Upper lobe of left lung (tissue), 6 donors: ENCODE results near the gene CEBPE. TPM values are rescaled to one million over a fixed set of nuclear protein-coding genes. Genes with fewer than 3 reads are reported as not detected.

Experiments
- ATAC-seq, 2 donors: fragments of 200-7000 bp; cut with Tn5 transposase; one replicate each; pipeline ENCODE4 v1.9.1; 2022; ENCODE audit warnings: mild to moderate bottlenecking in 2 of 2, moderate library complexity in 2 of 2; ENCODE audit not compliant: low FRiP score in 2 of 2
- DNase-seq, 2 donors: peaks; one replicate each; pipeline ENCODE4 v3.0.0-alpha.2; 2019 to 2020
- H3K27ac ChIP-seq, 4 donors: fragments of 200-600 bp; sonication (generic); one replicate each; pipeline ENCODE4 v1.5.1; 2016 to 2019
- H3K27me3 ChIP-seq, 4 donors: fragments of 200-600 bp; sonication (generic); one replicate each; pipeline ENCODE4 v1.5.1; 2017 to 2019
- H3K36me3 ChIP-seq, 4 donors: fragments of 200-600 bp; sonication (generic); one replicate each; pipeline ENCODE4 v1.5.1; 2016 to 2019
- H3K4me1 ChIP-seq, 4 donors: fragments of 200-600 bp; sonication (generic); one replicate each; pipeline ENCODE4 v1.5.1; 2018 to 2019
- H3K4me3 ChIP-seq, 4 donors: fragments of 200-600 bp; sonication (generic); one replicate each; pipeline ENCODE4 v1.5.1; 2017 to 2019; ENCODE audit warnings: mild to moderate bottlenecking in 2 of 4, moderate library complexity in 1 of 4
- H3K9me3 ChIP-seq, 4 donors: fragments of 200-600 bp; sonication (generic); one replicate each; pipeline ENCODE4 v1.5.1; 2018 to 2019
- EP300 ChIP-seq, 4 donors: sonication (generic); formaldehyde crosslinking; IDR thresholded peaks; one replicate each; pipeline ENCODE4 v1.5.1; 2017; ENCODE audit warnings: antibody characterized with exemption in 4 of 4, control low read depth in 2 of 4
- POLR2A ChIP-seq, 4 donors: fragments of 450-650 bp; IDR thresholded peaks; one replicate each; pipeline ENCODE4 v1.5.1; 2016 to 2017; ENCODE audit warnings: antibody characterized with exemption in 4 of 4, mild to moderate bottlenecking in 2 of 4
- POLR2AphosphoS5 ChIP-seq, 2 donors: sonication (generic); formaldehyde crosslinking; IDR thresholded peaks; one replicate each; pipeline ENCODE4 v1.5.1; 2017; ENCODE audit warnings: antibody characterized with exemption in 2 of 2
- WGBS, 2 donors: methylation state at CpG; one replicate each; pipeline ENCODE4 v1.1.5; 2017 to 2018; 5-methylcytosine and 5-hydroxymethylcytosine counted together
- total RNA-seq, 6 donors: library from RNA; depleted of rRNA in 4 of 6; stranded (reverse); fragments of >200 nt in 4 of 6; gene quantifications; one replicate each; pipeline versions ENCODE4 v1.1.0 to v1.2.1, GENCODE V29; 2016 to 2021
- TF ChIP-seq, protein P1 (sequence below), 6 experiments: fragments of 450-650 bp in 4 of 6; fragments of 200-600 bp in 2 of 6; sonication (generic) in 2 of 6; IDR thresholded peaks; one replicate each; pipeline ENCODE4 v1.5.1; 2016 to 2019; ENCODE audit warnings: antibody characterized with exemption in 6 of 6
- donor health status: DM: no; HTN: no; CAD: no; lungs with moderate emphysema.
- donor health status: DM: no; HTN: yes; CAD: no; lungs with severe emphysema.

Gene CEBPE
- total RNA-seq, 6 donors from 2014 or later: 0.31 to 0.77 TPM; not detected in 4

DNA sequence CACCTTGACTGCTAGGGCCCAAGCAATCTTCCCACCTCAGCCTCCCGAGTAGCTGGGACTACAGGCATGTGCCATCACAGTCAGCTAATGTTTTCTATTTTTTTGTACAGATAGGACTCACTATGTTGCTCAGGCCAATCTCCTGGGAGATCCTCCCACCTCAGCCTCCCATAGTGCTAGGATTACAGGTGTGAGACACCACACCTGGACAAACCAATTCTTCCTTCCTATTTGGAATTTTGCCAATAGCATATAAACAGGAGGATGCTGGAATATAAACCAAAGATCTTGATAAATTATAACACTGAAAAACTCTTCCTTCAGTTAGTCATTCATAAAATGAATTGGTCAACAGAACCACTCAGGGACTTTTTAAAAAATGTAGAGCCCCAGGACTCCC is 32.5 kb downstream of the CEBPE start:
- TF ChIP-seq, protein P1, sequence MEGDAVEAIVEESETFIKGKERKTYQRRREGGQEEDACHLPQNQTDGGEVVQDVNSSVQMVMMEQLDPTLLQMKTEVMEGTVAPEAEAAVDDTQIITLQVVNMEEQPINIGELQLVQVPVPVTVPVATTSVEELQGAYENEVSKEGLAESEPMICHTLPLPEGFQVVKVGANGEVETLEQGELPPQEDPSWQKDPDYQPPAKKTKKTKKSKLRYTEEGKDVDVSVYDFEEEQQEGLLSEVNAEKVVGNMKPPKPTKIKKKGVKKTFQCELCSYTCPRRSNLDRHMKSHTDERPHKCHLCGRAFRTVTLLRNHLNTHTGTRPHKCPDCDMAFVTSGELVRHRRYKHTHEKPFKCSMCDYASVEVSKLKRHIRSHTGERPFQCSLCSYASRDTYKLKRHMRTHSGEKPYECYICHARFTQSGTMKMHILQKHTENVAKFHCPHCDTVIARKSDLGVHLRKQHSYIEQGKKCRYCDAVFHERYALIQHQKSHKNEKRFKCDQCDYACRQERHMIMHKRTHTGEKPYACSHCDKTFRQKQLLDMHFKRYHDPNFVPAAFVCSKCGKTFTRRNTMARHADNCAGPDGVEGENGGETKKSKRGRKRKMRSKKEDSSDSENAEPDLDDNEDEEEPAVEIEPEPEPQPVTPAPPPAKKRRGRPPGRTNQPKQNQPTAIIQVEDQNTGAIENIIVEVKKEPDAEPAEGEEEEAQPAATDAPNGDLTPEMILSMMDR (IDR thresholded peaks at IDR 0.05): no peak
- TF ChIP-seq POLR2AphosphoS5 (IDR thresholded peaks at IDR 0.05) (no peak), EP300 (IDR thresholded peaks at IDR 0.05) (no peak), POLR2A (IDR thresholded peaks at IDR 0.05) (no peak)
- H3K36me3 ChIP-seq: peaks cover 38 to 100% (median 84%) of the 10 kb centered on the region in 4 donors
- H3K27me3 ChIP-seq: no peaks in the 10 kb centered on the region
- DNase-seq (no peak), ATAC-seq (no peak)
- H3K4me3 ChIP-seq: no peak overlapping the region
- H3K4me1 ChIP-seq: peaks cover 5 to 22% (median 15%) of the 10 kb centered on the region in 4 donors
- no peaks in the 10 kb centered on the region for H3K9me3 ChIP-seq
- WGBS, 2 donors: 89 to 96% methylated on average over 1 of the region's 1 CpG
- no peak overlapping the region for H3K27ac ChIP-seq

DNA sequence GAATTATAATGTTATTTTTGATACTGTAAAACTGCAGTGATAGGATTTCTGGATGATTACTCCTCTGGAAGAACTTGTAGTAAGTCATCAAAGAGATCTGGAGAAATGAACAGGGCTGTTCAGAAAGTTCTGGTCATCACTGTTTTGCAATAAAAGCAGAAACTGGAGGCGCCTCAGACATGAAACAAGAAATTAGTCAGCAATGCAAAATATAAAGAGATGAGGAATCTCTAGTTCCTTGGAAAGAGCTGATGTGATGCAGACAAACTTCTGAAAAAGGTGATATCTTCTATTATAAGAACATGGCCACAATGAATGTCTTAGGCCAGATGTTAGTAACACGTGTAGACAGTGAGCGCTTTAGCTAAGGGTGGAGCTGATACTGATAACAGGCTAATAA is 33.6 kb downstream of the CEBPE start:
- peaks cover 49 to 100% (median 90%) of the 10 kb centered on the region in 4 donors for H3K36me3 ChIP-seq
- ATAC-seq: no peak
- 72 to 74% methylated on average over 3 of the region's 3 CpGs for WGBS, 2 donors

DNA sequence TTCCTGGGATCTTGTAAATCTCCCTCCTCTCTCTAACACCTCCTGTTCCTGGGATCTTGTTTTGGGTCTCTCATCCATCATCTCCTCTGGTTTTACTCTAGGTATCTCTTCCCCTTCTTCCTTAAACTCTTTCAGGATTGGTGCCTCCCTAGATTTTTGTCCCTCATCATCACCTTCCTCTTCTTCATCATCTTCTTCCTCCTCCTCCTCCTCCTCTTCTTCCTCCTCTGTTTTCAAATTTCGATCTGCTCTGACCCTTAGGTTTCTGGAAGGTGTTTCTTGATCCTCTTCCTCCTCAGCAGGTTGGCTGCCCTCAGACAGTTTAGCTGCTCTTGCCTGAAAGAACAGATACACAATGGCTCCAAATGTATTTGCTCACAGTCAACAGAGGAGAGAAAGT is 38.6 kb downstream of the CEBPE start:
- H3K4me3 ChIP-seq: no peak overlapping the region
- ATAC-seq: no peak
- no peaks in the 10 kb centered on the region for H3K27me3 ChIP-seq
- DNase-seq: no peak
- 58 to 83% methylated on average over 1 of the region's 1 CpG for WGBS, 2 donors
- H3K9me3 ChIP-seq: no peaks in the 10 kb centered on the region
- no peak for TF ChIP-seq POLR2AphosphoS5 (IDR thresholded peaks at IDR 0.05)
- TF ChIP-seq EP300 (IDR thresholded peaks at IDR 0.05): no peak
- TF ChIP-seq, protein P1 (IDR thresholded peaks at IDR 0.05): no peak
- no peak for TF ChIP-seq POLR2A (IDR thresholded peaks at IDR 0.05)
- peak overlapping the region in 1 of 4 donors; percentile 17 for H3K27ac ChIP-seq
- H3K4me1 ChIP-seq: peaks cover under 1 to 8% (median 4%) of the 10 kb centered on the region in 4 donors
- H3K36me3 ChIP-seq: peaks cover 57 to 100% (median 87%) of the 10 kb centered on the region in 4 donors

More for the DNA sequence above, 33.6 kb downstream of the CEBPE start:
- TF ChIP-seq POLR2A (IDR thresholded peaks at IDR 0.05) (no peak), POLR2AphosphoS5 (IDR thresholded peaks at IDR 0.05) (no peak), EP300 (IDR thresholded peaks at IDR 0.05) (no peak)
- TF ChIP-seq, protein P1 (IDR thresholded peaks at IDR 0.05): no peak
- no peak overlapping the region for H3K27ac ChIP-seq
- H3K9me3 ChIP-seq: no peaks in the 10 kb centered on the region
- H3K4me1 ChIP-seq: peaks cover 5 to 11% (median 9%) of the 10 kb centered on the region in 4 donors
- no peak overlapping the region for H3K4me3 ChIP-seq
- no peaks in the 10 kb centered on the region for H3K27me3 ChIP-seq
- DNase-seq: no peak

DNA sequence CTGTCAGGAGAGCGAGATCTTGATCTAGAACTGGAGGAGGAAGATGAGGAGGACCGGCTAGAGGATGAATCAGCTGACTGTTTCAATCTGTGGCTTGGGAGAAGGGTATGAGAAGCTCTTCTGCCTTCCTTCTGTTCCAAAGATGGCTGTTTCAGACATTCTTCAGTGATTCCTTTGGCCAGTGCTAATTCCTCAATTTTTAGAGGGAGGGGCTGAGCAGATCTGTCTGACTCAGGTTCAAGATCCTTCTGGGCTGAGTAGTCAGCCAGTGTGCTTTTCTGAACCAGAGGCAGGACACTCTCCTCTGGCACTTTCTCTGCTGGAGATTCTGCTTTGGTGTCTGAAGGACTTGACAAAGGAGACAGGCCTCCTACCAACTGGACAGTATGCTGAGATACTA is 39.3 kb downstream of the CEBPE start:
- peak overlapping the region in 2 of 4 donors; percentile 53 to 65 for H3K27ac ChIP-seq
- TF ChIP-seq POLR2AphosphoS5 (IDR thresholded peaks at IDR 0.05) (no peak), POLR2A (IDR thresholded peaks at IDR 0.05) (no peak), EP300 (IDR thresholded peaks at IDR 0.05) (no peak)
- TF ChIP-seq, protein P1 (IDR thresholded peaks at IDR 0.05): no peak
- 81 to 85% methylated on average over 2 of the region's 2 CpGs for WGBS, 2 donors
- ATAC-seq: no peak
- H3K9me3 ChIP-seq: no peaks in the 10 kb centered on the region
- H3K4me1 ChIP-seq: peaks cover 0 to 8% (median 4%) of the 10 kb centered on the region in 4 donors
- H3K27me3 ChIP-seq: no peaks in the 10 kb centered on the region
- no peak overlapping the region for H3K4me3 ChIP-seq
- H3K36me3 ChIP-seq: peaks cover 62 to 100% (median 84%) of the 10 kb centered on the region in 4 donors
- DNase-seq: no peak

DNA sequence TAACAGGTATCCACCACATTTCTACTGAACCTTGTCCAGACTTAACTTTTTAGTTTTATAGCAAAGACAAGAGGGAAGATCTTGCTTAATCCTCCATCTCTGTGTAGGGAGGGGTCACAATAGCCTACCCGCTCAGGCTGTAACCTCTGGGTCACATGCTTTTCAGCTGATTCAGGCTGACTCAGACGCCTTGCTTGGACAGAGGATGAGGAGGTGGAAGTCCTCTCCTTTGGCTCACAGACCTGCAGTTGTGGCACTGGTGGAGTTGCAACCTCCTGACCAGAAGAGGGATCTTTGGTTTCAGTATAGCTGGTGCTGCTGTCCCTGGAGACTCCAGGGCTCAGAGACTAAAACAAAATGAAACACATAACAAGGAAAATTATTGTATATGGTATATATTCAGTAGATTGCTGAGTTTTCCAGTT is 40.4 kb downstream of the CEBPE start:
- TF ChIP-seq, protein P1 (IDR thresholded peaks at IDR 0.05): no peak
- TF ChIP-seq POLR2A (IDR thresholded peaks at IDR 0.05) (peak in 1 of 4 donors; percentile 38), POLR2AphosphoS5 (IDR thresholded peaks at IDR 0.05) (peak; percentile 34 to 55), EP300 (IDR thresholded peaks at IDR 0.05) (peak in 1 of 4 donors; percentile 69)
- DNase-seq: peak in 1 of 2 donors; percentile 80
- H3K4me1 ChIP-seq: peaks cover 0 to 8% (median 4%) of the 10 kb centered on the region in 4 donors
- peaks cover 68 to 100% (median 81%) of the 10 kb centered on the region in 4 donors for H3K36me3 ChIP-seq
- no peaks in the 10 kb centered on the region for H3K9me3 ChIP-seq
- no peaks in the 10 kb centered on the region for H3K27me3 ChIP-seq
- H3K27ac ChIP-seq: peak overlapping the region; percentile 28 to 65 (median 52)
- WGBS, 2 donors: 35 to 52% methylated on average over 2 of the region's 2 CpGs
- peak; percentile 74 to 98 for ATAC-seq
- H3K4me3 ChIP-seq: no peak overlapping the region
